SHP77 (cell line): ENCODE measurements around the gene TIMP3.
A peak's percentile ranks its signal among the peaks of the same experiment; 100 is the strongest.

Source experiments
- DNase-seq, 2 experiments: peaks; one replicate each; lab custom pipeline; 2025; lab: John Stamatoyannopoulos, UW

TIMP3 gene

DNA sequence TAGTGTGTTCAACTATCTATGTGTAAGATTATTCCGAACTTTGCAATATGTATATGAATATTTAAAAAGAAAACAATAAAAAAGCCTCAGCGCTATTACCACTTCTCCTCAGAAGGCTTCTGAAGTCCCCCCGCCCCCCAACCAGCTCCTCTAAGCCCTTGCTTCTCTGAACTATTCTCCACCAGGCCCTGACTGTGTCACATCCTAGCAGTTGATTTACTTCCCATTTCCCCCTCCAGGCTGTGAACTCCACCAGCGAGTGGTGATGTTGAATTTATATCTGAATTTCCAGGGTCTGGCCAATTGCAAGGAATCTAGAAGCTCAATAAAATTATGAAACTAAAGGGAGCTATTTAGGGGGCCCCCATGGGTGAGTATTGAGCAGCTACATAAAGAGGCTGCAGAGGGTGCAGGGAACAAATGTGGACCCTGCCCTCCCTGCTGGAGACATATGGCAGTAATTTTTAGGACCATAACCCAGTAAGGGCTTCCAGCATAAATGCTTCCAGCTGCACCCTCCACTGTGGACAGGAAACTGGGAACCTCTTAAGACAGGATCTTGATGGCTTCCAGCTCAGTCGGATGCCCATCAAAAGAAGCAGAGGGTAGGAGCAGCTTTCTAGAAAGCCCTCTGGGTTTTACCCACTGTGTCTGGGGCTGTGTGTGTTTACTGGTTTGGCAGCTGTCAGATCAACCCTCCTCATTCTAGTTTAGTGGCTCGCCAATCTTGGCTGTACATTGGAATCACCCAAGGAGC, 81.4 kb downstream of the TIMP3 start:
- no peak for DNase-seq

DNA sequence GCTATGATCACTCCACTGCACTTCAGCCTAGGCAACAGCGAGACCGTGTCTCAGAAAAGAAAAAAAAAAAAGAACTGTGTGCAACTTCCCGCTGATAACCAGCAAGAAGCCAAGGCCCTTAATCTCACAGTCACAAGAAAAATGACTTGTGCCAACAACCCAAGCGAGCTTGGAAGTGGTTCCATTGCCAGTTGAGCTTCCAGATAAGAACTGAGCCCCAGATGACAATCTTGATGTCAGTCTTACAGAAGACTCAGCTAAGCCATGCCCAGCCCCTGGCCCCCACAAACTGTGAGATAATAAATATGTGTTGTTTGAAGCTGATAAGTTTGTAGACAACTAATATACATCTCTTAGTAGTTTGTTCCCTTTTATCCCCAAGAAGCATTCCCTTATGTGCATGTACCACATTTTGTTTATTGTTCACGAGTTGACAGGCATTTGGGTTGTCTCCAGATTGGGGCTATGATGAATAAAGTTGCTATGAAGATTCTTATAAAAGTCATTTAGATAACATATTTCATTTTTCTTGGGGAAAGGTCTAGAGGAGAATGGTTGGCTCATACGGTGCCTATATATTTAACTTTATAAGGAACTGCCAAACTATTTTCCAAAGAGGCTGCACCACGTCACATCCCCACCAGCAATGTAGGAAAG, 85.9 kb downstream of the TIMP3 start:
- DNase-seq = no peak

- DNase-seq = no peak
Measured at GRCh38 chr22:32888976-32889375, 87.5 kb downstream of the TIMP3 start.

- no peak for DNase-seq
Measured at GRCh38 chr22:32896891-32897290, 95.4 kb downstream of the TIMP3 start.

- DNase-seq = no peak
Measured at GRCh38 chr22:32897400-32897799, 95.9 kb downstream of the TIMP3 start.

GRCh38 chr22:32900886-32901635, 99.6 kb downstream of the TIMP3 start:
- no peak for DNase-seq

- DNase-seq = no peak
Measured at GRCh38 chr22:32901925-32902324, 100.4 kb downstream of the TIMP3 start.

- DNase-seq = no peak
Measured at GRCh38 chr22:32903507-32903906, 102.0 kb downstream of the TIMP3 start.

DNA sequence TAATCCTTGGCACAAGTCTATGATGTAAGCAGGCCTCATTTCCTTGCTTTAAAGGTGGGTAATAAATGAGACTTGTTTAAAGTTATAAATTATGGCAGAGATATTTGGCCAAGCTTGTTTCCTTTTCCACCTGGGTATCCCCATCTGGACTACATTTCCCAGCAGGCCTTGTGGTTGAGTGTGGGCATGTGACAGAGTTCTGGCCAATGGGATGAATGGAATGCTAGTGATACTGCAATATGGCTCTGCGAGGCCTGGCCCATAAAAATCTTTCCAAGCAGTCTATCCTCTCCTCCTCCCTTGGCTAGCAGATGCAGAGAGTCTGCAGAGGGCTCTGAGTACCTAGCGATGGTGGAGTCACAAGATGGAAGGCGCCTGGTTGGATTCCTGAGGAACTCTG, 102.5 kb downstream of the TIMP3 start:
- peak in 1 of 2 experiments; percentile 3 for DNase-seq

- no peak for DNase-seq
Measured at GRCh38 chr22:32905400-32905799, 103.9 kb downstream of the TIMP3 start.

DNA sequence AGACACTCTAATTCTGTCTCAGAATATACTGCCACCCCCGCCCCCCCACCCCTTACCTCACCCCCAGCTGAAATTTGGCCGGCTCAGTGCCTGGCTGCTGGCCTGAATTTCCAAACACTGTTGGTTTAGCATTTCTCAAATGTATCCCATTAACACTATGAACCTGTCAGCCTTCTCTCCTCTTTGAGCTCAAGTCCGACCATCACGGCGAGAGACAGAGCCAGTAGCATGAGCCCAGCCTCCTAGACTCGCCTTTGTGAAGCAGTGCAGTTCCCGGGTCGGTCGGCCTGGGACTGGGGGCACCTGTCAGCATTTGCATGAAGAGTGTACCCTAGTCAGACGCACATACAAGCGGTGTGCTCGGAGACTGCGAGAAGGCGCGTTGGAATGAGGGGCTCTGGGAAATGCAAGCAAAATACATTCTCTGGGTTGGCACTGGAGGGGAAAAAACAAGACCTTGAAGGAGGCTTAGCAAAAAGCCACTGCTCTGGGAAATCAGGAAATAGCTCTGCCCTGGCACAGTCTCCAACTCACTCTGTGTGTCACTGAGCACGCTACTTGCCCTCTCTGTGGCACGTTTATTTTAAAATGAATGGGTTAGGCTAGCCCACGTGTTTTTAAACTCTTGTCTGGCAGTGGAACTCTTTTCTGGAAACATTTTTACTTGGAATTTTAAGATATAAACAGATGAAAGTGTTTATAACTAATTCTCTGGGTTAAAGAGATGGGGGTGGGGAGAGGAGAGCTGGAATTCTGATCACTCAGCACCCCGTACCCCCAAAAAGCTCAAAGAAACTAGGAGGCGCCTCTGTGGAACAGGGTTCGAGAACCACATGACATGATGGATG, 108.3 kb downstream of the TIMP3 start:
- no peak for DNase-seq

DNA sequence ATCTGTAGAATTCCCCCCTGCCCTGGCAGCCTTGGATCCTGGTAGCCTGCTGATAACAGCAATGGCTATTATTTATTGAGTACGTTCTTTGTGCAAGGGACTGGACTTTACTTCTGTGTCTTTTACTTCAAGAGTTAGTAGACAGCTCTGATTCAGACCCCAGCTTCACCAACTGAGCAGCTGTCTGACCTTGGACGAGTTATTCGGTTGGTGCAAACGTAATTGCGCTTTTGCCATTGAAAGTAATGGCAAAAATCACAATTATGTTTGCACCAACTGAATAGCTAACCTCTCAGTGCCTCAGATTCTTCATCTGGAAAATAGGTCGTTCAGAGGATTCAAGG, 108.9 kb downstream of the TIMP3 start:
- DNase-seq = no peak

- DNase-seq = no peak
Measured at GRCh38 chr22:32911503-32911902, 110.0 kb downstream of the TIMP3 start.
